Coronary artery (tissue), 2 donors: ENCODE results near the gene CDH23.

ENCODE experiments used
- DNase-seq: peaks from one replicate; pipeline ENCODE4 v3.0.0-alpha.2; 2017; ENCODE audit warnings: low spot score
- H3K27ac ChIP-seq, 2 donors: fragments of 200-600 bp; sonication (generic); one replicate each; pipeline ENCODE4 v1.5.1; 2016 to 2019
- H3K4me3 ChIP-seq: fragments of 200-600 bp; sonication (generic); 2 replicates; pipeline ENCODE4 v1.5.1; 2016; ENCODE audit warnings: mild to moderate bottlenecking, moderate library complexity
- CTCF ChIP-seq: fragments of 200-600 bp; sonication (generic); IDR thresholded peaks from one replicate; pipeline ENCODE4 v1.5.1; 2019; ENCODE audit warnings: antibody characterized with exemption

CDH23 gene

GRCh38 chr10:71795248-71795647, 398.5 kb downstream of the CDH23 start:
- H3K4me3 ChIP-seq = no peak overlapping the region
- TF ChIP-seq CTCF = no peak
- no peak overlapping the region for H3K27ac ChIP-seq
- no peak for DNase-seq

- H3K27ac ChIP-seq = no peak overlapping the region
- no peak for DNase-seq
- no peak overlapping the region for H3K4me3 ChIP-seq
- no peak for TF ChIP-seq CTCF
Measured at GRCh38 chr10:71796749-71797405, 400.2 kb downstream of the CDH23 start.

- Histone ChIP-seq H3K27ac (no peak overlapping the region), H3K4me3 (no peak overlapping the region)
- no peak for DNase-seq
- no peak for TF ChIP-seq CTCF
Measured at GRCh38 chr10:71797533-71798307, 401.0 kb downstream of the CDH23 start.

GRCh38 chr10:71798308-71798624, 401.5 kb downstream of the CDH23 start:
- Histone ChIP-seq H3K4me3 (no peak overlapping the region), H3K27ac (no peak overlapping the region)
- TF ChIP-seq CTCF = no peak
- DNase-seq = no peak

- no peak overlapping the region for H3K27ac ChIP-seq
- H3K4me3 ChIP-seq = no peak overlapping the region
- no peak for DNase-seq
- TF ChIP-seq CTCF = no peak
Measured at GRCh38 chr10:71799112-71799511, 402.4 kb downstream of the CDH23 start.

- no peak for DNase-seq
- no peak for TF ChIP-seq CTCF
- Histone ChIP-seq H3K4me3 (no peak overlapping the region), H3K27ac (no peak overlapping the region)
Measured at GRCh38 chr10:71799608-71800453, 403.1 kb downstream of the CDH23 start.
